Measurements from ENCODE around the gene ARHGAP21. TPM values are rescaled to one million over a fixed set of nuclear protein-coding genes. Genes with fewer than 3 reads are reported as not detected.

ARHGAP21 gene
- total RNA-seq, 1 experiment from 2014 or later, result 11.6 TPM

DNA sequence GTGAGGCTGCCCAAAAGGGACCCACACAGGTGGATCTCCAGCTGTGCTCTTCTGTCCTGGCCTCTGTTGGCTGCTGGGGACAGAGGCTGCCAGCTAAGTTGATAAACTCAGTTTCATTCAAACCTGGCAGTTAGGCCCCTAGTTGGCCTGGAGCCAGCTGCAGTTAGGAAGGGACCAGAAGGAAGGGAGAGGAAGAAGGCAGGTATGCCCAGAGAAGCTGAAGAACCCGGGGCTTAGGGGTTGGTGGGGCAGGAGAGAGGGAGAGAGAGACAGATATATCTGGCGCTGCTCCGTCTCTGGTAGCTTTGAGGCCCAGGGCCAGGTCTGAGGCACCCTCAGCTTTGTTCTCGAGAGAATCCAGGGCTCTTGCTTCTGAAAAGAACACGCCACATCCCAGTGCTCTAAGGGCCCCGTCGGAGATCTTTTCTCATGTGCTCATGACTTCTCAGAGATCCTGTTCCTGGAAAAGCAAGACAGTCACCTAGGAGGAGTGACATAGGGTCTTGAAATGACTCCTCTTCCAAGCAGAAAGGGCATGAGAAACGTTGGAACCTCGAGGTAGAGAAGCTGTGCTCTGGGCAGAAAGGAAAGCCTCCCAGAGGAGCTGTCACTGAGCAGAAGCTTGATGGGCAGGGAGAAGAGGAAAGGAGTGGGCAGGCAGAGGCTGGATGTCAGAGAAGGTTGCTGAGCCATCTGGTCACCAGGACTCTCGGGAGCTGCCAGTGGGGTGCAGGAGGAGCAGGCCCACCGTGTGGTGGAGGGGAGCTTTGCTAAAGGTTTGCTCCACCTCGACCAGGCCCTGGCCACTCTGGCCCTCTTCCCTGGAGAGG is 153.6 kb downstream of the ARHGAP21 start:
- no peaks in the 10 kb centered on the region for H3K9me2 ChIP-seq (replicated peaks; ENCODE audit: insufficient read depth, low read length)
- H3K27me3 ChIP-seq (ENCODE audit: low read length), result no peaks in the 10 kb centered on the region
- no peak overlapping the region for H2AFZ ChIP-seq (ENCODE audit: low read length)
- DNase-seq, result no peak
- no peaks in the 10 kb centered on the region for H3K79me2 ChIP-seq (ENCODE audit: low read length)
- no peaks in the 10 kb centered on the region for H3K4me1 ChIP-seq (ENCODE audit: low read length)
- no peaks in the 10 kb centered on the region for H3K36me3 ChIP-seq (ENCODE audit: insufficient read depth, low read length)
- H4K20me1 ChIP-seq (ENCODE audit: insufficient read depth, low read depth, low read length), result no peaks in the 10 kb centered on the region
- no peak overlapping the region for H3K4me3 ChIP-seq (ENCODE audit: low read length)
- no peak overlapping the region for H3K4me2 ChIP-seq (ENCODE audit: low read depth, low read length, poor library complexity, severe bottlenecking)
- no peaks in the 10 kb centered on the region; the same call in 1 of the 2 replicates for H3K9me3 ChIP-seq (ENCODE audit: low read length)
- H3K9ac ChIP-seq (ENCODE audit: low read length), result no peak overlapping the region
- no peak overlapping the region for H3K27ac ChIP-seq (ENCODE audit: low read length)

DNA sequence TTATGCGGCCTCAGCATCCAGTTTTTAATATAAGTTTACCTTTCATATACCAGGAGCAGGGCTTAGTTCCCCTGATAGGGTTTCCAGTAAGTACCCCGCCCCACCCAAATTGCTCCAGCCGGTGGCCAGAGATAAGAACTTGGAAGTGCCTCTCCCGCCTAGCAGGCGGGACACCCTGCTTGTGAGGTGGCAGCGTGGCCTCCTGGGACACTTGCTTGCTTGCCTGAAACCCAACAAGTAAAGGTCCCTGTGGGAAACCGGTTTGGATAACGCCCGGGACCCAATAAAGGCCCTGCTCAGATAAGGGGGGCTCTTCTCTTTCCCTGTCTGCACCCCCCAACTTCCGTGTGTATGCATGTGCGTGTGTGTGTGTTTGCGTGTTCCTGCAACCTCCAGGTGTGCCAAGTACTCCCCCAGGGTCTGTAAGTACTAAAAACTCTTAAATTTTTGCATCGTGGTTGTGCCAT is 154.3 kb downstream of the ARHGAP21 start:
- no peaks in the 10 kb centered on the region for H3K9me3 ChIP-seq (ENCODE audit: low read length)
- no peaks in the 10 kb centered on the region for H3K27me3 ChIP-seq (ENCODE audit: low read length)
- no peak overlapping the region for H3K4me3 ChIP-seq (ENCODE audit: low read length)
- H2AFZ ChIP-seq (ENCODE audit: low read length), result no peak overlapping the region
- no peak for DNase-seq
- H3K27ac ChIP-seq (ENCODE audit: low read length), result no peak overlapping the region
- no peaks in the 10 kb centered on the region for H4K20me1 ChIP-seq (ENCODE audit: insufficient read depth, low read depth, low read length)
- no peaks in the 10 kb centered on the region for H3K79me2 ChIP-seq (ENCODE audit: low read length)
- no peaks in the 10 kb centered on the region for H3K36me3 ChIP-seq (ENCODE audit: insufficient read depth, low read length)
- no peak overlapping the region for H3K4me2 ChIP-seq (ENCODE audit: low read depth, low read length, poor library complexity, severe bottlenecking)
- no peak overlapping the region for H3K9ac ChIP-seq (ENCODE audit: low read length)
- no peaks in the 10 kb centered on the region for H3K9me2 ChIP-seq (replicated peaks; ENCODE audit: insufficient read depth, low read length)
- H3K4me1 ChIP-seq (ENCODE audit: low read length), result no peaks in the 10 kb centered on the region

DNA sequence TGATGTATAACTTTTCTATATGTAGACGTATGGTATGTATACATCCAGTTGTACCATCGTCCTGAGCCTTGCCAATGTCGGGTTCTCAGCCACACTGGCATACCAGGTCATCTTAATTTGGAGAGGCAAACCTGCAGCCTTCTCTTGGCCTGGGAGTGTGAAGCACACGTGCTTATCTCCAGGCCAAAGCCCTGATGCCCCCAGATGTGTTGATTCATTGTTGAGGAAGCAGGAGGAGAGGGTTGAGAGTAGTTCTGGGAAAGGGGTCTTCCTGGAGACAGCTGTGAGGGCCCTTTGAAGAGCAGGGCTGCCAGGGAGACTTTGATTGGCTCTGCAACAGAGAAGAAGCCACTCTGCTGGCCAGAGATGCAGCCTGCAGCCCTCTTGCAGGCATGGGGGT is 155.6 kb downstream of the ARHGAP21 start:
- DNase-seq, result no peak

DNA sequence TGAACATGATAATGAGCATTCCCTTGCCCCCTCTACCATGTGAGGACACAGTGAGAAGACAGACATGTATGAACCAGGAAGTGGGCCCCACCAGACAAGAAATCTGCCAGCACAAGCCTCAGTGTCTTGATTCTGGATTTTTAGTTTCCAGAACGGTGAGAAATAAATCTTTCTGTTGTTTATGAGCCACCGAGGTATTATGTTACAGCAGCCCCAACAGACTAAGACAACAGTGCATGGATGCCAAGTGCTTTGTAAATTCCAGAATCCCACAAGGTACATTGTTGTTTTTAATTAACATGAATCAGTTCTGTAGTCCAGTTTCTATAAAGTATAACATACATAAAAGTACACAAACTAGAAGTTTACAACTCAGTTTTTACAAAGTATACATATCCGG is 162.2 kb downstream of the ARHGAP21 start:
- H3K4me1 ChIP-seq (ENCODE audit: low read length), result no peaks in the 10 kb centered on the region
- no peak for DNase-seq
- H2AFZ ChIP-seq (ENCODE audit: low read length), result no peak overlapping the region
- H4K20me1 ChIP-seq (ENCODE audit: insufficient read depth, low read depth, low read length), result no peaks in the 10 kb centered on the region
- H3K36me3 ChIP-seq (ENCODE audit: insufficient read depth, low read length), result no peaks in the 10 kb centered on the region
- H3K27ac ChIP-seq (ENCODE audit: low read length), result no peak overlapping the region
- no peak overlapping the region for H3K4me3 ChIP-seq (ENCODE audit: low read length)
- no peak overlapping the region for H3K4me2 ChIP-seq (ENCODE audit: low read depth, low read length, poor library complexity, severe bottlenecking)
- no peaks in the 10 kb centered on the region for H3K9me3 ChIP-seq (ENCODE audit: low read length)
- H3K9me2 ChIP-seq (replicated peaks; ENCODE audit: insufficient read depth, low read length), result no peaks in the 10 kb centered on the region
- no peak overlapping the region for H3K9ac ChIP-seq (ENCODE audit: low read length)
- H3K27me3 ChIP-seq (ENCODE audit: low read length), result no peaks in the 10 kb centered on the region
- H3K79me2 ChIP-seq (ENCODE audit: low read length), result no peaks in the 10 kb centered on the region

More for the DNA sequence above, 155.6 kb downstream of the ARHGAP21 start:
- Histone ChIP-seq H3K27me3 (ENCODE audit: low read length) (no peaks in the 10 kb centered on the region), H3K36me3 (ENCODE audit: insufficient read depth, low read length) (no peaks in the 10 kb centered on the region), H4K20me1 (ENCODE audit: insufficient read depth, low read depth, low read length) (no peaks in the 10 kb centered on the region), H3K4me1 (ENCODE audit: low read length) (no peaks in the 10 kb centered on the region), H3K27ac (ENCODE audit: low read length) (no peak overlapping the region), H3K9ac (ENCODE audit: low read length) (no peak overlapping the region), H3K4me2 (ENCODE audit: low read depth, low read length, poor library complexity, severe bottlenecking) (no peak overlapping the region), H3K79me2 (ENCODE audit: low read length) (no peaks in the 10 kb centered on the region), H3K9me3 (ENCODE audit: low read length) (no peaks in the 10 kb centered on the region), H2AFZ (ENCODE audit: low read length) (no peak overlapping the region), H3K9me2 (replicated peaks; ENCODE audit: insufficient read depth, low read length) (no peaks in the 10 kb centered on the region), H3K4me3 (ENCODE audit: low read length) (no peak overlapping the region)

DNA sequence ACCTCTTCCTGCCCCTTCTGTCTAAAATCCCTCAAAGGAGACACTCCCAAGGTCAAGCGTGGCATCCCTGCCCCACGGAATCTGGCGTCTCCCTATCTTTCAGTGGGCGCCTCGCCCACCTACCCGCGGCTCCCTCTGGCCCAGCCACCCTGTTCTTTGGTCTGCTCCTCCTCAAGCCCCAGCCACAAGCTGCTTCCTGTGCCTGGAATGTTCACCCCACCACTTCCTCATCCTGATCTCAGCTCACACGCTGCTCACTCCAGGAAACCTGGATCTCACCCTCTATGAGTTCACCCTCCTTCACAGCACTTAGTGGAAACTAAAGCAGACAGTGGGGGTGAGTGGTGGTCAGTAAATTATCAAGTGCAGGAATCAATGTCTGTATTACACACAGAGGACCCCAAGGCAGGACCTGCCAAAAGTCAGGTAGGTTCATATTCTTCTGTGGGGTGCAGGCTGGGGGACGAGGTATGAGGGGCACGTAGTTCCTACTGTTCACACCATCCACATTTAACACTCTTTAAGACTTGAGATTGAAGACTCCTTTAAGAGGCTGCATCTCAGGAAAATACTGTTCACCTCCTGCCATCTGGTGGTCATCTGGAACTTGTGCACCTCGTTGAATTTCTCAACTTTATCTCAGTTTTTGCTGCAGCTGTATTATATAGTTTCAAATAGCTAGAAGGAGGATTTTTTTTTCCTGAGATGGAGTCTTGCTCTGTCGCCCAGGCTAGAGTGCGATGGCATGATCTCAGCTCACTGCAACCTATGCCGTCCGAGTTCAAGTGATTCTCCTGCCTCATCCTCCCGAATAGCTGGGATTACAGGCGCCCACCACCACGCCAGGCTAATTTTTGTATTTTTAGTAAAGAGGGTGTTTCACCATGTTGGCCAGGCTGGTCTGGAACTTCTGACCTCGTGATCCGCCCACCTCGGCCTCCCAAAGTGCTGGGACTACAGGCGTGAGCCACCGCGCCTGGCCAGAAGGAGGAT is 166.6 kb downstream of the ARHGAP21 start:
- H3K9me3 ChIP-seq (ENCODE audit: low read length), result no peaks in the 10 kb centered on the region
- no peaks in the 10 kb centered on the region for H3K27me3 ChIP-seq (ENCODE audit: low read length)
- no peak overlapping the region for H3K4me3 ChIP-seq (ENCODE audit: low read length)
- no peak overlapping the region for H2AFZ ChIP-seq (ENCODE audit: low read length)
- H3K9ac ChIP-seq (ENCODE audit: low read length), result no peak overlapping the region
- H3K4me2 ChIP-seq (ENCODE audit: low read depth, low read length, poor library complexity, severe bottlenecking), result no peak overlapping the region
- peak; percentile 74 for DNase-seq
- no peaks in the 10 kb centered on the region for H3K79me2 ChIP-seq (ENCODE audit: low read length)
- H3K9me2 ChIP-seq (replicated peaks; ENCODE audit: insufficient read depth, low read length), result no peaks in the 10 kb centered on the region
- H3K36me3 ChIP-seq (ENCODE audit: insufficient read depth, low read length), result no peaks in the 10 kb centered on the region
- H3K27ac ChIP-seq (ENCODE audit: low read length), result no peak overlapping the region
- no peaks in the 10 kb centered on the region for H3K4me1 ChIP-seq (ENCODE audit: low read length)
- H4K20me1 ChIP-seq (ENCODE audit: insufficient read depth, low read depth, low read length), result no peaks in the 10 kb centered on the region

DNA sequence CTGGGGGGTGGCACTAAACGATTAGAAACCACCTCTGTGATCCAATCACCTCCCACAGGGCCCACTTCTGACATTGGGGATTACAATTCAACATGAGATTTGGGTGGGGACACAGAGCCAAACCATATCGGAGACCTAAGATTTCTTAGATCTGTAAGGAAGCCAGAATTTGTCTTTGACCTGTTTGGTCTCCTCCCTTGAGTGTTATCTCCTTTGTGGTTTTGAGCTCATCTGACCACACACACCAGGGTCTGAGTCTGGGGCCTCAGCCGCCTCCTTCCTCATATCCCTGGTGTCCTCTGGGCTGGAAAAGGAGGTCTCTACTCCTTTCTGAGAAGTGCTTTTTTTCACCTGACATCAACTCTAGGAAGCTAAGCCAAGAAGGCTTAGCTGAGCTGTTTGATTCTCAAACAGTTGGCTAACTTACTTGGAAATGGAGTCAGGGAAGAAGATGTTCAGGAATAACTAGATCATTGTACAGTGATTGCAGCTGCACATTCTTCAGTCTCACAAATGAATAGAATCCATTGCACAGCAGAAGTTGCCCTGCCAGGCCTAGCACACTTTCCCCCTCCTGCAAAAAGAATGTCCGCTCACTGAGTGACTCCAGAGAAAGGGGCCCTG is 167.4 kb downstream of the ARHGAP21 start:
- Histone ChIP-seq H3K27me3 (ENCODE audit: low read length) (no peaks in the 10 kb centered on the region), H3K4me2 (ENCODE audit: low read depth, low read length, poor library complexity, severe bottlenecking) (no peak overlapping the region), H3K79me2 (ENCODE audit: low read length) (no peaks in the 10 kb centered on the region), H4K20me1 (ENCODE audit: insufficient read depth, low read depth, low read length) (no peaks in the 10 kb centered on the region), H3K36me3 (ENCODE audit: insufficient read depth, low read length) (no peaks in the 10 kb centered on the region), H3K9ac (ENCODE audit: low read length) (no peak overlapping the region), H2AFZ (ENCODE audit: low read length) (no peak overlapping the region), H3K9me2 (replicated peaks; ENCODE audit: insufficient read depth, low read length) (no peaks in the 10 kb centered on the region), H3K9me3 (ENCODE audit: low read length) (no peaks in the 10 kb centered on the region), H3K4me1 (ENCODE audit: low read length) (no peaks in the 10 kb centered on the region), H3K4me3 (ENCODE audit: low read length) (no peak overlapping the region), H3K27ac (ENCODE audit: low read length) (no peak overlapping the region)
- DNase-seq, result no peak

DNA sequence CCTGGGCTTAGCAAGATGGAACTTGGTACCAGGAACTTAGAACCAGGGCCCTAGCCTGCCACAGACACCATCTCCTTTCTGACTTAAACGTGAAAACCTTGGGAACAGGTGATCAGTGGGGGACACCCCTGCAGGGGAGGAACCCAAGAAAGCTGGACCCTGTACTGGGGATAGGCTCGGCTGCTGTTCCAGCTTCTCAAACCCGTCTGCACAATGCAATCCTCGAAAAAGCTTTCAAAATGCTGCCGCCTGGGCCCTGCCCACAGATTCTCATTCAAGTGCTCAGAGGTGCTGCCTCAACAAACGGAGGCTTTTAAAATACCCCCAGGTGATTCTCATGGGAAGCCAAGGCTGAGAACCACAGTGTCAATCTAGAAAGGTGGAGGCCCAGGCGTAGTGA is 169.7 kb downstream of the ARHGAP21 start:
- Histone ChIP-seq H3K79me2 (ENCODE audit: low read length) (no peaks in the 10 kb centered on the region), H3K27me3 (ENCODE audit: low read length) (no peaks in the 10 kb centered on the region), H3K27ac (ENCODE audit: low read length) (no peak overlapping the region), H3K9ac (ENCODE audit: low read length) (no peak overlapping the region), H3K9me3 (ENCODE audit: low read length) (no peaks in the 10 kb centered on the region), H2AFZ (ENCODE audit: low read length) (no peak overlapping the region), H3K4me3 (ENCODE audit: low read length) (no peak overlapping the region), H4K20me1 (ENCODE audit: insufficient read depth, low read depth, low read length) (no peaks in the 10 kb centered on the region), H3K4me1 (ENCODE audit: low read length) (no peaks in the 10 kb centered on the region), H3K36me3 (ENCODE audit: insufficient read depth, low read length) (no peaks in the 10 kb centered on the region), H3K9me2 (replicated peaks; ENCODE audit: insufficient read depth, low read length) (no peaks in the 10 kb centered on the region), H3K4me2 (ENCODE audit: low read depth, low read length, poor library complexity, severe bottlenecking) (no peak overlapping the region)
- no peak for DNase-seq

Measured in Karpas-422 (cell line).